Measurements from ENCODE around the gene ABR. TPM values are rescaled to one million over a fixed set of nuclear protein-coding genes. Genes with fewer than 3 reads are reported as not detected.

The ABR gene
- polyA plus RNA-seq, 1 donor from 2014 or later = 34.5 TPM

GRCh38 chr17:1227917-1228780, 48.4 kb upstream of the ABR start:
- Histone ChIP-seq H3K9ac (ENCODE audit: low read length) (no peak overlapping the region), H3K27me3 (ENCODE audit: insufficient read depth, low read depth, low read length) (peaks cover 46% of the 10 kb centered on the region), H3K79me2 (replicated peaks; ENCODE audit: insufficient read depth, low read length) (no peaks in the 10 kb centered on the region), H3F3A (ENCODE audit: insufficient read depth, low read length, poor library complexity, severe bottlenecking) (no peaks in the 10 kb centered on the region), H3K9me3 (ENCODE audit: low read length) (no peaks in the 10 kb centered on the region), H3K9me2 (ENCODE audit: insufficient read depth, low read length) (no peaks in the 10 kb centered on the region), H3K4me2 (ENCODE audit: low read length) (no peak overlapping the region), H3K36me3 (ENCODE audit: insufficient read depth, low read length) (no peaks in the 10 kb centered on the region), H2AFZ (ENCODE audit: low read depth, low read length) (no peak overlapping the region), H3K4me3 (ENCODE audit: low read length) (no peak overlapping the region), H3K27ac (ENCODE audit: low read length) (no peak overlapping the region), H4K20me1 (ENCODE audit: insufficient read depth) (no peaks in the 10 kb centered on the region)
- no peak for TF ChIP-seq TAF1 (IDR thresholded peaks at IDR 0.05; ENCODE audit: low read depth)
- no peak for TF ChIP-seq EZH2 (IDR thresholded peaks at IDR 0.05; ENCODE audit: borderline replicate concordance, insufficient read depth, low read length, poor library complexity, severe bottlenecking)
- no peak for TF ChIP-seq CTCF (IDR thresholded peaks at IDR 0.05; ENCODE audit: poor library complexity, severe bottlenecking)
- no peak for TF ChIP-seq REST (IDR thresholded peaks at IDR 0.05; ENCODE audit: borderline replicate concordance)
- no peak for TF ChIP-seq RAD21 (conservative IDR thresholded peaks at IDR 0.05)
- no peak for TF ChIP-seq MXI1 (conservative IDR thresholded peaks at IDR 0.05; ENCODE audit: poor library complexity, severe bottlenecking)
- no peak for TF ChIP-seq EP300 (conservative IDR thresholded peaks at IDR 0.05; ENCODE audit: poor library complexity, severe bottlenecking)
- TF ChIP-seq POLR2AphosphoS5 (IDR thresholded peaks at IDR 0.05) = no peak
- TF ChIP-seq SMC3 (conservative IDR thresholded peaks at IDR 0.05; ENCODE audit: poor library complexity) = no peak

- Histone ChIP-seq H3K9ac (ENCODE audit: low read length) (no peak overlapping the region), H3K9me3 (ENCODE audit: low read length) (no peaks in the 10 kb centered on the region), H3K4me3 (ENCODE audit: low read length) (no peak overlapping the region), H4K20me1 (ENCODE audit: insufficient read depth) (no peaks in the 10 kb centered on the region), H3K4me2 (ENCODE audit: low read length) (no peak overlapping the region), H3F3A (ENCODE audit: insufficient read depth, low read length, poor library complexity, severe bottlenecking) (no peaks in the 10 kb centered on the region), H3K79me2 (replicated peaks; ENCODE audit: insufficient read depth, low read length) (no peaks in the 10 kb centered on the region), H3K27me3 (ENCODE audit: insufficient read depth, low read depth, low read length) (peaks cover 46% of the 10 kb centered on the region), H3K27ac (ENCODE audit: low read length) (no peak overlapping the region), H3K36me3 (ENCODE audit: insufficient read depth, low read length) (no peaks in the 10 kb centered on the region), H3K9me2 (ENCODE audit: insufficient read depth, low read length) (no peaks in the 10 kb centered on the region), H2AFZ (ENCODE audit: low read depth, low read length) (no peak overlapping the region)
- TF ChIP-seq CTCF (IDR thresholded peaks at IDR 0.05; ENCODE audit: poor library complexity, severe bottlenecking) = no peak
- no peak for TF ChIP-seq REST (IDR thresholded peaks at IDR 0.05; ENCODE audit: borderline replicate concordance)
- TF ChIP-seq RAD21 (conservative IDR thresholded peaks at IDR 0.05) = no peak
- TF ChIP-seq POLR2AphosphoS5 (IDR thresholded peaks at IDR 0.05) = no peak
- TF ChIP-seq MXI1 (conservative IDR thresholded peaks at IDR 0.05; ENCODE audit: poor library complexity, severe bottlenecking) = no peak
- no peak for TF ChIP-seq SMC3 (conservative IDR thresholded peaks at IDR 0.05; ENCODE audit: poor library complexity)
- TF ChIP-seq EZH2 (IDR thresholded peaks at IDR 0.05; ENCODE audit: borderline replicate concordance, insufficient read depth, low read length, poor library complexity, severe bottlenecking) = no peak
- no peak for TF ChIP-seq EP300 (conservative IDR thresholded peaks at IDR 0.05; ENCODE audit: poor library complexity, severe bottlenecking)
- TF ChIP-seq TAF1 (IDR thresholded peaks at IDR 0.05; ENCODE audit: low read depth) = no peak
Measured at GRCh38 chr17:1227365-1227764, 47.6 kb upstream of the ABR start.
